ENCODE results near the gene TEX11. TPM values are rescaled to one million over a fixed set of nuclear protein-coding genes. Genes with fewer than 3 reads are reported as not detected.
"Not testable (repeated sequence)": the region's sequence is repeated elsewhere in the genome, so short reads cannot be mapped to it uniquely, and the experiment has no call there.

TEX11 gene
- total RNA-seq, 2 donors from 2014 or later: not detected

GRCh38 chrX:70515270-70515669, 393.2 kb downstream of the TEX11 start:
- intact Hi-C loops (cut with DNase I); DNase-seq (ENCODE audit: low spot score): not testable (repeated sequence)

- DNase-seq (ENCODE audit: low spot score): no peak
- intact Hi-C loops (cut with DNase I): no loop called here
Observed at GRCh38 chrX:70509078-70509477, 399.4 kb downstream of the TEX11 start.

GRCh38 chrX:70508296-70508911, 400.1 kb downstream of the TEX11 start:
- no peak for DNase-seq (ENCODE audit: low spot score)
- intact Hi-C loops (cut with DNase I): no loop called here

GRCh38 chrX:70505451-70505841, 403.1 kb downstream of the TEX11 start:
- DNase-seq (ENCODE audit: low spot score): no peak
- intact Hi-C loops (cut with DNase I): no loop called here

GRCh38 chrX:70504772-70505450, 403.6 kb downstream of the TEX11 start:
- intact Hi-C loops (cut with DNase I): no loop called here
- no peak for DNase-seq (ENCODE audit: low spot score)

- no peak for DNase-seq (ENCODE audit: low spot score)
- intact Hi-C loops (cut with DNase I): no loop called here
Observed at GRCh38 chrX:70500826-70501225, 407.7 kb downstream of the TEX11 start.

- DNase-seq (ENCODE audit: low spot score): no peak
- intact Hi-C loops (cut with DNase I): no loop called here
Observed at GRCh38 chrX:70498129-70498528, 410.4 kb downstream of the TEX11 start.

- intact Hi-C loops (cut with DNase I): no loop called here
- DNase-seq (ENCODE audit: low spot score): no peak
Observed at GRCh38 chrX:70497026-70497425, 411.5 kb downstream of the TEX11 start.

- intact Hi-C loops (cut with DNase I): no loop called here
- no peak for DNase-seq (ENCODE audit: low spot score)
Observed at GRCh38 chrX:70496491-70496890, 412.0 kb downstream of the TEX11 start.

GRCh38 chrX:70494441-70494840, 414.1 kb downstream of the TEX11 start:
- DNase-seq (ENCODE audit: low spot score): no peak
- intact Hi-C loops (cut with DNase I): no loop called here

GRCh38 chrX:70488856-70489255, 419.7 kb downstream of the TEX11 start:
- no peak for DNase-seq (ENCODE audit: low spot score)
- intact Hi-C loops (cut with DNase I): no loop called here

GRCh38 chrX:70485466-70485865, 423.0 kb downstream of the TEX11 start:
- intact Hi-C loops (cut with DNase I): no loop called here

GRCh38 chrX:70482300-70482699, 426.2 kb downstream of the TEX11 start:
- no peak for DNase-seq (ENCODE audit: low spot score)
- intact Hi-C loops (cut with DNase I): no loop called here

More at GRCh38 chrX:70485466-70485865, 423.0 kb downstream of the TEX11 start:
- DNase-seq (ENCODE audit: low spot score): no peak

- intact Hi-C loops (cut with DNase I): no loop called here
- DNase-seq (ENCODE audit: low spot score): no peak
Observed at GRCh38 chrX:70481471-70482270, 426.8 kb downstream of the TEX11 start.

GRCh38 chrX:70480660-70481018, 427.9 kb downstream of the TEX11 start:
- no peak for DNase-seq (ENCODE audit: low spot score)
- intact Hi-C loops (cut with DNase I): no loop called here

- intact Hi-C loops (cut with DNase I): no loop called here
- DNase-seq (ENCODE audit: low spot score): no peak
Observed at GRCh38 chrX:70479922-70480659, 428.4 kb downstream of the TEX11 start.

- no peak for DNase-seq (ENCODE audit: low spot score)
- intact Hi-C loops (cut with DNase I): no loop called here
Observed at GRCh38 chrX:70479247-70479921, 429.1 kb downstream of the TEX11 start.
